ENCODE results near the gene NDRG3.

DNA sequence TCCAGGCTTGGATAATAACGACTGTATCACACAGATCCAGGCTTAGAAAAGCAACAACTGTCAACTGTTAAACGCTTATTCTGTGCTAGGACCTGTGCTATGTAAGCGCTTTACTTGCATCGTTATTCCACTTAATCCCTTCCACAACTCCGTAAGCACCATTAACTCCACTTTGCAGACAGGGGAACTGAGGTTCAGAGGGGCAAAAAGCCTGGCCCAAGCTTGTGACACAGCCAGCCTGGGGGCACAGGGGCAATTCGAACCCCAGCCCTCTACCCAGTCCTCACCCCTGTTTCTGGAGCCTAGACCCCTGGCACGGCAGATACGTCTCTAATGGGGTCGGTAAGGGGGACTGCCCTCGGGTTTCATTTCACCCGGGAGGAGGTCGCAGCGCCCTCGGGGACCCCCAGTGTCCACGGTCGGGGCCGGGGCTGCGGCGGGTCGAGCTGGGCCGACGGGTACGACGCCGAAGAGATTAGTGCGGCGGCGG is 27.3 kb upstream of the NDRG3 start:
- TF ChIP-seq EZH2 (IDR thresholded peaks at IDR 0.05; ENCODE audit: insufficient read depth, poor library complexity, severe bottlenecking): no peak
- TF ChIP-seq EZH2phosphoT487 (IDR thresholded peaks at IDR 0.05; ENCODE audit: insufficient read depth, low read depth): no peak

Data from GM23248 (cell line).